PFSK-1 (cell line): Measurements from ENCODE around the gene SLC6A6.

Experiments
- POLR2AphosphoS5 ChIP-seq: IDR thresholded peaks from 2 replicates; pipeline ENCODE4 v1.6.1; 2012; ENCODE audit warnings: low read depth, mild to moderate bottlenecking, control low read depth, low read length, moderate library complexity
- REST ChIP-seq, 2 experiments: IDR thresholded peaks; 2 replicates each; pipeline versions ENCODE4 v1.6.1 to v1.8.0; 2011 to 2012; ENCODE audit warnings: low read depth in 2 of 2, low read length in 2 of 2, control low read depth in 1 of 2, inconsistent platforms in 1 of 2, mild to moderate bottlenecking in 1 of 2, moderate library complexity in 1 of 2; ENCODE audit not compliant: insufficient read depth in 1 of 2
- SIN3A ChIP-seq: IDR thresholded peaks from 2 replicates; pipeline ENCODE4 v1.6.1; 2012; ENCODE audit warnings: mild to moderate bottlenecking, low read length, moderate library complexity, borderline replicate concordance; ENCODE audit not compliant: insufficient read depth

- TF ChIP-seq REST (IDR thresholded peaks at IDR 0.05; ENCODE audit: insufficient read depth in 1 of 2, low read depth in 2 of 2, low read length in 2 of 2), result no peak
- no peak for TF ChIP-seq POLR2AphosphoS5
- no peak for TF ChIP-seq SIN3A
Observed at GRCh38 chr3:14494973-14495300, 92.5 kb downstream of the SLC6A6 start.
